AG04449 (cell line): ENCODE results near the gene CXCL17.

Experiments used
- CTCF ChIA-PET: fragments of 350-600 bp; formaldehyde crosslinking; extraction: SDS; loops from one replicate; lab custom pipeline; 2021; ENCODE audit warnings: antibody characterized with exemption; lab: Yijun Ruan, JAX
- POLR2A ChIA-PET: fragments of 400-600, 350-600 bp; formaldehyde crosslinking; extraction: SDS; loops from one replicate; lab custom pipeline; 2020; ENCODE audit warnings: antibody characterized with exemption, inconsistent platforms; lab: Yijun Ruan, JAX
- DNase-seq: peaks from one replicate; pipeline ENCODE4 v3.0.0-alpha.2; 2010; ENCODE audit warnings: low read depth, low spot score
- H3K4me3 ChIP-seq: 2 replicates; pipeline ENCODE4 v1.5.1; 2011; ENCODE audit warnings: low read depth, mild to moderate bottlenecking, control low read depth, low read length
- TF ChIP-seq, protein P1 (sequence below): IDR thresholded peaks from one replicate; pipeline ENCODE4 v1.5.1; 2011; ENCODE audit warnings: mild to moderate bottlenecking, moderate library complexity, low read length, control low read depth, inconsistent platforms; ENCODE audit not compliant: insufficient read depth; ENCODE audit errors: missing control alignments

Gene CXCL17

DNA sequence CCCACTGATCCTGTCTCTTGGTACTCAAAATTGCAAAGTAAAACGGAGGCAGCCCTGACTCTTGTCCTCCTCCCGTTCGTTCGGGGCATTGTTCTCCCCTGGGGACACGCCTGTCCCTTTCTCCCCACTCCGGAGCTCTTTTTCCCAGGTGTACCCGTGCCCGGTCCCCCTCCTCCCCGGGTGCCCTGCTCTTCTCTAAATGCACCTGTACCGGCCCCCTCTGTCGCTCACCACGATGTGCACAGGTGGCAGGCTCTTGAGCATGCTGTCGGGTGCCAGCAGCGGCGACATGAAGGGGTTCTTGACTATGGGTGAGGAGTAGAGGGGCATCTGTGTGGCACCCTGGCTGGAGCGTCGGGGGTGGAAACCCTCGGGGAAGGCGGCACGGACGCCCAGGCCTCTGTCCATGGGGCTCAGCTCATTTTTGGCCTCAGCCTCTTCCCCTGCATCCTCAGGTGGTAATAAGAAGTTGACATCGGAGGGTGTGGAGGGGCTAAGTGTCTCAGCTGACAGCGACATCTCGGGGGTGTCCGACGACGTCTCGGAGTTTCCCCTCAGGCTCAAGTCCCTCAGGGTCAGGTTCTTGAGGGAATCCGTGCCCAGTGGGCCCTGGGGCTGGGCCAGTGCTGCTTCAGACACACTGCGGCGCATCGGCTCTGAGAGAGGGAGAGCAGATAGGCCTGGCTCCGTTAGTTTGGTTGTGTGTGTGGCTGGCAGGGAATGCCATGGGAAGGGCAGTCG lies 40.2 kb downstream of the CXCL17 start:
- TF ChIP-seq, protein P1, sequence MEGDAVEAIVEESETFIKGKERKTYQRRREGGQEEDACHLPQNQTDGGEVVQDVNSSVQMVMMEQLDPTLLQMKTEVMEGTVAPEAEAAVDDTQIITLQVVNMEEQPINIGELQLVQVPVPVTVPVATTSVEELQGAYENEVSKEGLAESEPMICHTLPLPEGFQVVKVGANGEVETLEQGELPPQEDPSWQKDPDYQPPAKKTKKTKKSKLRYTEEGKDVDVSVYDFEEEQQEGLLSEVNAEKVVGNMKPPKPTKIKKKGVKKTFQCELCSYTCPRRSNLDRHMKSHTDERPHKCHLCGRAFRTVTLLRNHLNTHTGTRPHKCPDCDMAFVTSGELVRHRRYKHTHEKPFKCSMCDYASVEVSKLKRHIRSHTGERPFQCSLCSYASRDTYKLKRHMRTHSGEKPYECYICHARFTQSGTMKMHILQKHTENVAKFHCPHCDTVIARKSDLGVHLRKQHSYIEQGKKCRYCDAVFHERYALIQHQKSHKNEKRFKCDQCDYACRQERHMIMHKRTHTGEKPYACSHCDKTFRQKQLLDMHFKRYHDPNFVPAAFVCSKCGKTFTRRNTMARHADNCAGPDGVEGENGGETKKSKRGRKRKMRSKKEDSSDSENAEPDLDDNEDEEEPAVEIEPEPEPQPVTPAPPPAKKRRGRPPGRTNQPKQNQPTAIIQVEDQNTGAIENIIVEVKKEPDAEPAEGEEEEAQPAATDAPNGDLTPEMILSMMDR = no peak
- DNase-seq = no peak
- CTCF ChIA-PET = interaction anchor here (2.3 to 3.7 kb wide), 5 partner anchors 9 to 21 kb away, joined by 8 to 34 read pairs (median 13); no protein-coding TSS in a partner anchor
- H3K4me3 ChIP-seq = no peak overlapping the region; the same call in 1 of the 2 replicates
- POLR2A ChIA-PET = no interaction called here

DNA sequence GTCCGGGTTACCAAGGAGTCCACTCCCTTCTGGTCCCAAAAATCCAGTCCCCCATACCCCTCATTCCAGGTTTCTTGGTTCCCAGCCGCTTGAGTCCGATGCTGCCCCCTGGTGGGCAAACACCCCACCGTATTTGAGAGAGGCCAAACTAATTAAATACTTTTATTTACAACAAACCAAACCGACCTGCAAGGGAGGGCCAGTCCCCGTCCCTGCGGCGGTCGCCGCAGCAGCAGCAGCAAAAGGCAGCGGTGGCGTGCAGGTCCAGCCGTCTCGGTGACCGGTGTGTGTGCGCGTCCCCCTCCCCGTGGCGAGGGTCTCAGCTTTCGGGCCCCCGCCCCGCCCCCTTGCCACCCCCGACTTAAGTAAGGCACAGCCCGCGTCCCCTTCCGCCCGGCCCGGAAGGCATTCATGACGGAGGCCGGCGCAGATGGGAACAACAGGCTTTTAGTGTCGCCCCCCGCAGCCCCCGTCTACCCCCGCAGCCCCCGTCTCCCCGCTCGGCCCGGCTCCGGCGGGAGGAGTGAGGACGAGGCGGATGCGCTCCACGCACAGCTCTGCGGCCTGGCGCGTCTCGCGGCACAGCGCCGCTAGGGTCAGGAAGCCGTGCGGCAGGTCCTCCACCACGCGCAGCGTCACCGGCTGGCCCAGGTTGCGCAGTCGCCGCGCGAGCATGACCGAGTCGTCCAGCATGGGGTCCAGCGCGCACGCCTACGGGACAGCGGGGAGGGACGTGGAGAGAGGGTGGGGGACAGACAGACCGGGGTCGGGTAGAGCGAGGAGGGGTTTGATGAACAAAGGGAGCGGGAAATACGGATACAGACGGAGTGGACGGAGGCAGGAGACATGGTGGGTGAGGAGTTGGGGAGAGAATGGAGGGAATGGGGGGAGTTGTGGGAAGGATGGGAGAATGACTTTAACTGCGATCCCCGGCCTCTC lies 41.1 kb downstream of the CXCL17 start:
- TF ChIP-seq, protein P1 = peak; percentile 74
- peak overlapping the region; percentile 61 for H3K4me3 ChIP-seq
- POLR2A ChIA-PET = no interaction called here
- CTCF ChIA-PET = interaction anchor here (0.8 to 3.7 kb wide), 26 partner anchors 10 to 323 kb away, joined by 3 to 34 read pairs (median 6); partner anchors contain the start of genes CIC and POU2F2
- no peak for DNase-seq

DNA sequence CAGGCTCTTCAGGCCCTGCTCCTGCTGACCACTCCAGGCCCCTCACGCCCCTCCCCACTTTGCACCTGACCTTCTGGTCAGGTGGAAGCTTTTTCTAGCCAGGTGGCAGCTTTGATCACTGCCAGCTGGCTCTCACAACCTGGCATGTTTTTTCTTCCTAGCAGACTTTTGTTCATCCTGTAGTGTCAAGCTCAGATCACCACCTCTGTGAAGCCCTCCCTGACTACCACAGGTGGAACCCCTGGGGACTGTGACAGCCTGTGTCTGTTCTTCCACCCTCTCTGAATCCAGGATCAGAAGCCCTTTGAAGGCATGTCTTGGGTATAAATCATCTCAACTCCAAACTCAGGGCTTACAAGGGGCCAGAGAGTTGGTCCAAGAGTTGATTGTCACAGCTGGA lies 42.3 kb downstream of the CXCL17 start:
- DNase-seq = no peak
- no peak overlapping the region for H3K4me3 ChIP-seq
- TF ChIP-seq, protein P1 = no peak
- POLR2A ChIA-PET = no interaction called here
- CTCF ChIA-PET = interaction anchor here (0.8 to 3.7 kb wide), 29 partner anchors 9 to 322 kb away, joined by 3 to 34 read pairs (median 6); partner anchors contain the start of genes CIC and POU2F2

DNA sequence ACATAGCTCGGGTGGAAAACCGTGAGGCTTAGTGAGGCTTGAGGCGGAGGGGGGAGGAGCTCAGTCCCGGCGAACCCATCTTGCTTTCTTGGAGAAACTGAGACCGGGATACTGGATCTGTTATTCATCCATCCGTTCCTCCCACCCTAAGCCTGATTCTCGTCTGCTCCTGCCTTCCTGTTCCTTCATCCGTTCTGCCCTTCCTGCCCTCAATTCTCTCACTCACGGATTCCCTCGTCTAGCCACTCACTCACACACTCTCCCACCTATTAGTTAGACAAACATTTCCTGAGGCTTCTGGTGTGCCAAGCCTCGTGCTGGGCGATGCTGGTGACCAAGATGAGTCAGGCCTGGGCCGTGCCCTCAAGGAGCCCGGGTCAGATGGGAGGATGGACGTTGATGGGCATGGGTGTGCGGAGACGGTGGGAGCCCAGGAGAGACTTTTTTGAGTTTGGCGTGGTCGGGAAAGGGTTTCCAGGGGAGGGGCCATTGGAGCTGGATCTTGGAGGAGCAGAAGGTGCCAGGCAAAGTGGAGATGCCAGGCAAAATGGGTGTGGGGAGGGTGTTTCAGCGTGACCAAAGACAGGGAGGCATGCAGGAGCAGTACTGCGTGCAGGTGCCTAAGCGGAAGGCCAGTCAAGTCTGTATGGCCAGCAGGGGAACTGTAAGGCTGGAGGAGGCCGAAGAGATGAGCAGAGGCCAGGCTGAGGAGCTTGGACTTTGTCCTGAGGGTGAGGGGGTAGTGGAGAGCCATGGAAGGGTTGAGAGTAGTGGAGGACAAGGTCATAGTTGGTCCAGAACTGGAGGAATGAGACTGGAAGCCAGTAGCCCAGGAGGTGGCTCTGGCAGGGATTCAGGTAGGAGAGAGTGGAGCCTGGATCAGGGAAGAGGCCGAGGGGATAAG lies 45.2 kb downstream of the CXCL17 start:
- CTCF ChIA-PET = interaction anchor here (1.4 to 4.2 kb wide), 8 partner anchors 9 to 168 kb away, joined by 3 to 22 read pairs (median 6); no protein-coding TSS in a partner anchor
- DNase-seq = no peak
- TF ChIP-seq, protein P1 = no peak
- POLR2A ChIA-PET = interaction anchor here (1.1 kb wide), 1 partner anchor 17 kb away, joined by 4 read pairs; no protein-coding TSS in a partner anchor
- H3K4me3 ChIP-seq = peak overlapping the region; percentile 80

DNA sequence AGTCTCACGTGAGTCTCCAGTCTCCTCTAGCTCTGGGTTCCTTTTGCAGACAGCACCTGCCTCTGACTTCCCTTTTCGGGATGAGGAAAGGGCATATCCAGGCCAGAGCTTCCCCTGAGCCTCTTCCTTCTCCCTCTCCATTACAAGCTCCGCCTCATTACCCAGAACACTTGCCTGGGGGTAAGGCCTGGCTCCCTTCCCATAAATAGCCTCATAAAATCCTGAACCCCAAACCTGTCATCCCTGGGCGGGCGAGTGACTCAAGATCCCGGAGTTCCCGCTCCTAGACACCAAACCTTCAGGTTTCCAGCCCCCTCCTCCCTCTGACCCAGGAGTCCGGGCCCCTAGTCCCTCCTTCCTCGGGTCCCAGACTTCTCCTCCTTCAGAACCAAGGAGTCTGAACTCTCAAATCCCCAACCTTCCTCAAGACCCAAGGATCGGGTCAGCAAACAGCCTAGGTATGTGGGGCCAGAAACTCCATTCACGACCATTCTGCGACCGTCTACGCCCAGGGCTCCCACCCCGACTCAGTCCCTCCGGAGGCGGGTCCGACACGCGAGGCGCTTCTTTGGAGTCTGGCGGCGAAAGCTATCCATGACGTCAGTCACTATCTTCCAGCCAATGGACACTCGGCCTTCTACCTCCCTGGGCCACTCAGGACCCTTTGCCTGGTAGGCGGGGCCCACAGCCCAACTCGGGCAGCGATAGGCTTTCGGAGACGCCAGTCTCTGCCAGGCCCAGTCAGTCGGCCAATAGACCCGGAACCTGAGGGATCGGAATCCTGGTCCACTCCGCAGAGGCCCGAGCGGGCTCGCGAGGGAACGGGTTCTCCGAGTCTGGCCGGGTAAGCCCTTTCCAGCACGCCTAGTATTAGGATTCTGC lies 46.1 kb downstream of the CXCL17 start:
- DNase-seq = peak; percentile 94
- ChIA-PET POLR2A (interaction anchor here (1.1 kb wide), 1 partner anchor 17 kb away, joined by 4 read pairs; no protein-coding TSS in a partner anchor), CTCF (interaction anchor here (1.4 to 4.2 kb wide), 7 partner anchors 10 to 167 kb away, joined by 3 to 22 read pairs (median 7); no protein-coding TSS in a partner anchor)
- peak overlapping the region; percentile 80 for H3K4me3 ChIP-seq
- TF ChIP-seq, protein P1 = no peak
